Left ventricle myocardium superior (tissue), 1 donor: ENCODE results near the gene SH3BP1. TPM values are rescaled to one million over a fixed set of nuclear protein-coding genes. Genes with fewer than 3 reads are reported as not detected.
"Not testable (repeated sequence)": the region's sequence is repeated elsewhere in the genome, so short reads cannot be mapped to it uniquely, and the experiment has no call there.

Source experiments
- ATAC-seq: fragments of 200-7000 bp; cut with Tn5 transposase; one replicate; pipeline ENCODE4 v1.9.1; 2020; ENCODE audit warnings: mild to moderate bottlenecking, moderate library complexity
- DNase-seq: peaks from one replicate; pipeline ENCODE4 v3.0.0-alpha.2; 2020
- intact Hi-C: fragments of 100-400 bp; cut with micrococcal nuclease; formaldehyde crosslinking; loops from one replicate; pipeline ENCODE4 v1.11.0; 2022
- long read RNA-seq: library from polyadenylated mRNA; unstranded; transcript quantifications from one replicate; pipeline ENCODE4 v2.0.0, GENCODE V29; 2021
- total RNA-seq: library from RNA; stranded (reverse); fragmentation: NEBNext Ultra II Directional; extraction: Animal tissue kit (Norgen Biotek cat#: 25700); gene quantifications from one replicate; pipeline ENCODE4 v1.2.1, GENCODE V29; 2021
- donor health status: DM: no; HTN: yes; CAD: no; lungs with severe emphysema.

Gene SH3BP1
- 2.7 TPM for total RNA-seq
- long read RNA-seq, partial matches to known transcripts = 0 of 1 reads
- long read RNA-seq, other reads (novel, unspliced or antisense) = 1 of 1 reads

- ATAC-seq (peak; percentile 58), DNase-seq (peak; percentile 76)
- intact Hi-C loops = no loop called here
Measured at GRCh38 chr22:37639070-37639760, at the start of gene SH3BP1. SH3BP1 (plus strand) TSS chr22:37639669; CDS start chr22:37639788, 119 bp downstream.

- ATAC-seq, DNase-seq, intact Hi-C loops: not testable (repeated sequence)
Measured at GRCh38 chr22:37591081-37591480, 48.4 kb upstream of the SH3BP1 start.

GRCh38 chr22:37591823-37592404, 47.6 kb upstream of the SH3BP1 start:
- intact Hi-C loops = loop anchor here (2.0 kb wide), 1 partner anchor 53 kb away; no protein-coding TSS in a partner anchor
- ATAC-seq (no peak), DNase-seq (no peak)

- ATAC-seq (no peak), DNase-seq (no peak)
- intact Hi-C loops = no loop called here
Measured at GRCh38 chr22:37594237-37594636, 45.2 kb upstream of the SH3BP1 start.

- ATAC-seq (peak; percentile 35), DNase-seq (no peak)
- intact Hi-C loops = no loop called here
Measured at GRCh38 chr22:37599153-37599552, 40.3 kb upstream of the SH3BP1 start.

GRCh38 chr22:37601203-37601539, 38.3 kb upstream of the SH3BP1 start:
- intact Hi-C loops = no loop called here
- DNase-seq (no peak), ATAC-seq (no peak)

- intact Hi-C loops = no loop called here
- no peak for DNase-seq
- ATAC-seq = peak; percentile 23
Measured at GRCh38 chr22:37601540-37602442, 37.7 kb upstream of the SH3BP1 start.

GRCh38 chr22:37602546-37603277, 36.8 kb upstream of the SH3BP1 start:
- ATAC-seq, intact Hi-C loops, DNase-seq: not testable (repeated sequence)

GRCh38 chr22:37604074-37604473, 35.4 kb upstream of the SH3BP1 start:
- no peak for DNase-seq
- no peak for ATAC-seq
- intact Hi-C loops = no loop called here

GRCh38 chr22:37604875-37605274, 34.6 kb upstream of the SH3BP1 start:
- ATAC-seq (no peak), DNase-seq (no peak)
- intact Hi-C loops = no loop called here

- DNase-seq (peak; percentile 88), ATAC-seq (peak; percentile 23)
- intact Hi-C loops = no loop called here
Measured at GRCh38 chr22:37607010-37607934, 32.2 kb upstream of the SH3BP1 start.

- intact Hi-C loops = no loop called here
- peak; percentile 0 for ATAC-seq
- DNase-seq = no peak
Measured at GRCh38 chr22:37607935-37608476, 31.5 kb upstream of the SH3BP1 start.

- peak; percentile 91 for ATAC-seq
- intact Hi-C loops = no loop called here
- DNase-seq = peak; percentile 97
Measured at GRCh38 chr22:37608477-37609239, 30.8 kb upstream of the SH3BP1 start, which contains the start of gene GGA1. GGA1 (plus strand) TSS chr22:37608834; CDS start chr22:37608861, 27 bp downstream.

GRCh38 chr22:37609240-37610152, 30.0 kb upstream of the SH3BP1 start:
- intact Hi-C loops = no loop called here
- DNase-seq = no peak
- ATAC-seq = no peak

- intact Hi-C loops = not testable (repeated sequence)
Measured at GRCh38 chr22:37610153-37610475, 29.4 kb upstream of the SH3BP1 start.

GRCh38 chr22:37610480-37611129, 28.9 kb upstream of the SH3BP1 start:
- ATAC-seq (no peak), DNase-seq (no peak)
- intact Hi-C loops = no loop called here

More at GRCh38 chr22:37610153-37610475, 29.4 kb upstream of the SH3BP1 start:
- not testable (repeated sequence) for DNase-seq, ATAC-seq
